Endothelial cell of umbilical vein (primary cell): Measurements from ENCODE around the gene STARD13. TPM values are rescaled to one million over a fixed set of nuclear protein-coding genes. Genes with fewer than 3 reads are reported as not detected.

Experiments used
- BruUV-seq: library from RNA; stranded (reverse); fragments of 400-500 nt; replicated peaks from 2 replicates; lab custom pipeline; 2021; lab: Mats Ljungman, UMichigan
- CTCF ChIA-PET: fragments of 300-600, 350-600 bp; sonication (Branson Sonifier 250); formaldehyde crosslinking; loops from one replicate; lab custom pipeline; 2021; ENCODE audit warnings: antibody characterized with exemption, inconsistent platforms; lab: Charles Lee
- POLR2A ChIA-PET: fragments of 300-600, 350-600 bp; sonication (Branson Sonifier 250); formaldehyde crosslinking; loops from one replicate; lab custom pipeline; 2021; ENCODE audit warnings: antibody characterized with exemption, inconsistent platforms; lab: Charles Lee
- DNase-seq: peaks from one replicate; pipeline ENCODE4 v3.0.0-alpha.2; 2011; ENCODE audit warnings: low read depth, low spot score
- FAIRE-seq: peaks from 2 replicates; lab custom pipeline; 2011; peaks lifted over from hg19 to GRCh38; lab: Jason Lieb, UNC
- H2AFZ ChIP-seq: 2 replicates; pipeline ENCODE4 v1.6.0; 2012; ENCODE audit warnings: low read depth, low read length, control low read depth, inconsistent platforms
- H3K27ac ChIP-seq: 2 replicates; pipeline ENCODE4 v1.5.1; 2011; ENCODE audit warnings: low read depth, mild to moderate bottlenecking, control low read depth, low read length, moderate library complexity; ENCODE audit not compliant: insufficient read depth
- H3K27me3 ChIP-seq, 2 experiments: 2 replicates each; pipeline versions ENCODE4 v1.6.0 to v1.6.1; 2011; ENCODE audit warnings: low read length in 2 of 2, mixed read lengths in 1 of 2; ENCODE audit not compliant: control insufficient read depth in 2 of 2, insufficient read depth in 2 of 2
- H3K36me3 ChIP-seq, 2 experiments: 2 replicates in 1 of 2; 3 replicates in 1 of 2; pipeline ENCODE4 v1.5.1; 2011; ENCODE audit warnings: low read length in 2 of 2, mild to moderate bottlenecking in 1 of 2, moderate library complexity in 1 of 2; ENCODE audit not compliant: control insufficient read depth in 2 of 2, insufficient read depth in 2 of 2; ENCODE audit errors: extremely low read depth in 1 of 2
- H3K4me1 ChIP-seq: 3 replicates; pipeline ENCODE4 v1.5.1; 2011; ENCODE audit warnings: mild to moderate bottlenecking, low read length; ENCODE audit not compliant: control insufficient read depth, insufficient read depth; ENCODE audit errors: extremely low read depth
- H3K4me2 ChIP-seq: 2 replicates; pipeline ENCODE4 v1.6.1; 2011; ENCODE audit warnings: low read length, control low read depth, mixed read lengths; ENCODE audit not compliant: insufficient read depth
- H3K4me3 ChIP-seq, 3 experiments: fragments of 200-600 bp in 1 of 3; sonication (generic), shearing (Covaris generic) in 1 of 3; replicated peaks in 1 of 3; 2 replicates each; pipeline ENCODE4 v1.5.1; 2011 to 2016; ENCODE audit warnings: control low read depth in 3 of 3, low read length in 3 of 3, mild to moderate bottlenecking in 2 of 3, inconsistent platforms in 1 of 3, low read depth in 1 of 3, moderate library complexity in 1 of 3; ENCODE audit not compliant: insufficient read depth in 1 of 3
- H3K79me2 ChIP-seq: 2 replicates; pipeline ENCODE4 v1.6.0; 2012; ENCODE audit warnings: low read length, inconsistent platforms; ENCODE audit not compliant: control insufficient read depth, insufficient read depth
- H3K9ac ChIP-seq: replicated peaks from 2 replicates; pipeline ENCODE3; 2011; ENCODE audit warnings: low read length, control low read depth; ENCODE audit not compliant: insufficient read depth; ENCODE audit errors: extremely low read depth
- H3K9me1 ChIP-seq: replicated peaks from 3 replicates; pipeline ENCODE4 v1.6.0; 2011; ENCODE audit warnings: mild to moderate bottlenecking, low read length; ENCODE audit not compliant: control insufficient read depth, insufficient read depth; ENCODE audit errors: extremely low read depth
- H3K9me3 ChIP-seq: replicated peaks from 2 replicates; pipeline ENCODE4 v1.5.1; 2012; ENCODE audit warnings: low read length, inconsistent platforms; ENCODE audit not compliant: control insufficient read depth, insufficient read depth
- H4K20me1 ChIP-seq: replicated peaks from 2 replicates; pipeline ENCODE3; 2011; ENCODE audit warnings: mild to moderate bottlenecking, low read length; ENCODE audit not compliant: control insufficient read depth, insufficient read depth; ENCODE audit errors: extremely low read depth
- EZH2 ChIP-seq: IDR thresholded peaks from 2 replicates; pipeline ENCODE4 v1.6.1; 2012; ENCODE audit warnings: borderline replicate concordance, low read depth, mild to moderate bottlenecking, moderate library complexity, low read length, inconsistent platforms; ENCODE audit not compliant: severe bottlenecking
- FOS ChIP-seq: IDR thresholded peaks from 2 replicates; pipeline ENCODE4 v1.6.1; 2011; ENCODE audit warnings: mild to moderate bottlenecking, low read length, moderate library complexity, borderline replicate concordance; ENCODE audit not compliant: insufficient read depth
- GATA2 ChIP-seq: IDR thresholded peaks from 2 replicates; pipeline ENCODE4 v1.7.0; 2011; ENCODE audit warnings: low read depth, mild to moderate bottlenecking, moderate library complexity, mixed read lengths, low read length; ENCODE audit not compliant: insufficient read length, insufficient read depth
- JUN ChIP-seq: IDR thresholded peaks from 2 replicates; pipeline ENCODE4 v1.6.1; 2011; ENCODE audit warnings: borderline replicate concordance, low read depth; ENCODE audit not compliant: insufficient read length, insufficient read depth
- MYC ChIP-seq: IDR thresholded peaks from one replicate; pipeline ENCODE4 v1.6.1; 2011; ENCODE audit warnings: mild to moderate bottlenecking, low read depth, low read length
- POLR2A ChIP-seq: IDR thresholded peaks from 2 replicates; pipeline ENCODE4 v1.6.1; 2012; ENCODE audit warnings: low read depth, mild to moderate bottlenecking, control low read depth, low read length
- POLR2AphosphoS5 ChIP-seq: IDR thresholded peaks from 2 replicates; pipeline ENCODE4 v1.6.1; 2012; ENCODE audit warnings: low read depth, mild to moderate bottlenecking, control low read depth, low read length, moderate library complexity; ENCODE audit not compliant: insufficient read depth
- dilution Hi-C: fragments of 300-500 bp; cut with MboI; formaldehyde crosslinking; loops from one replicate; pipeline ENCODE4 v1.15.0; 2019; ENCODE audit warnings: low sequenced_read_pairs; ENCODE audit not compliant: extremely low pct_ligation_motif_present
- intact Hi-C: fragments of 100-400 bp; cut with micrococcal nuclease; formaldehyde crosslinking; loops from one replicate; pipeline ENCODE4 v1.10.0; 2022
- polyA plus RNA-seq, 4 experiments: library from polyadenylated mRNA; depleted of rRNA in 3 of 4; stranded (reverse) in 3 of 4; unstranded in 1 of 4; fragments of >200 nt; gene quantifications; 2 replicates each; pipeline versions ENCODE4 v1.2.1 to v1.2.3, GENCODE V29; 2011 to 2012; ENCODE audit warnings: missing spikeins in 1 of 4
- total RNA-seq: library from RNA; stranded (reverse); gene quantifications from 2 replicates; pipeline ENCODE4 v1.2.3, GENCODE V29; 2021
- TF ChIP-seq, protein P1 (sequence below), 2 donors: IDR thresholded peaks; 1 replicate in 1 of 2; 2 replicates in 1 of 2; pipeline ENCODE4 v1.5.1; 2011; ENCODE audit warnings: low read length in 2 of 2, mild to moderate bottlenecking in 2 of 2, moderate library complexity in 2 of 2, control low read depth in 1 of 2, inconsistent platforms in 1 of 2, low read depth in 1 of 2; ENCODE audit not compliant: insufficient read depth in 1 of 2; ENCODE audit errors: extremely low read depth in 1 of 2
- TF ChIP-seq, protein P2 (sequence below): IDR thresholded peaks from 2 replicates; pipeline ENCODE4 v1.6.1; 2011; ENCODE audit not compliant: insufficient read depth, insufficient read length

The STARD13 gene
- total and polyA plus RNA-seq, 2 donors (not counting 3 experiments of a cell fraction or from before 2014, with no cell fraction given), result 11.0 to 47.7 TPM

DNA sequence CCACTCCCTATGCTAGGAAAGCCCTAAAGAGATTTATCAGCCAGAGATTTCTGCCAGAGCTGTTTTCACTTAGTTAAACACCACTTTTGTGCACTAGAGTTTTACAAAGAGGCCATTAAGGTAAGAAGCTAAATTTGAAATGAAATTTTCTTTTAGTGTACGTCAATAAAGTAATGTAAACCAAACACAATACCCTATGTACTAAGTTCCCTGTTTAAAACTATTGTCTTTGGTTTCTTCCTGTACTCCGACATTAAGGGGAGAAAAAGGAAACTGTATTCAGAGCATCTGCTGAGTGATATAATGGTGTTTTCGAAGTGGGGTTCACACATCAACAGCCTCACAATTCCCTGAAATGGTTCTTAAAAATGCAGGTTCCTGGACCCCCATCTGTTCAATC is 40.7 kb upstream of the STARD13 start:
- H4K20me1 ChIP-seq, result no peaks in the 10 kb centered on the region
- no peaks in the 10 kb centered on the region for H3K36me3 ChIP-seq
- intact Hi-C loops, result no loop called here
- H3K4me1 ChIP-seq, result peaks cover 4% of the 10 kb centered on the region
- no peaks in the 10 kb centered on the region for H3K79me2 ChIP-seq
- ChIA-PET CTCF (interaction anchor here (1.7 kb wide), 1 partner anchor 15 kb away, joined by 5 read pairs; no protein-coding TSS in a partner anchor), POLR2A (no interaction called here)
- H3K9me1 ChIP-seq, result no peaks in the 10 kb centered on the region
- no peaks in the 10 kb centered on the region for H3K27me3 ChIP-seq
- H3K4me3 ChIP-seq, result no peak overlapping the region
- TF ChIP-seq FOS, result no peak
- no peak for TF ChIP-seq EZH2
- no peak overlapping the region for H3K27ac ChIP-seq
- H3K4me2 ChIP-seq, result no peak overlapping the region
- dilution Hi-C loops, result no loop called here
- DNase-seq, result peak; percentile 34
- no peak overlapping the region for H2AFZ ChIP-seq
- no peak overlapping the region for H3K9ac ChIP-seq
- no peak for FAIRE-seq
- BruUV-seq, result no TSS peak
- H3K9me3 ChIP-seq, result no peaks in the 10 kb centered on the region

DNA sequence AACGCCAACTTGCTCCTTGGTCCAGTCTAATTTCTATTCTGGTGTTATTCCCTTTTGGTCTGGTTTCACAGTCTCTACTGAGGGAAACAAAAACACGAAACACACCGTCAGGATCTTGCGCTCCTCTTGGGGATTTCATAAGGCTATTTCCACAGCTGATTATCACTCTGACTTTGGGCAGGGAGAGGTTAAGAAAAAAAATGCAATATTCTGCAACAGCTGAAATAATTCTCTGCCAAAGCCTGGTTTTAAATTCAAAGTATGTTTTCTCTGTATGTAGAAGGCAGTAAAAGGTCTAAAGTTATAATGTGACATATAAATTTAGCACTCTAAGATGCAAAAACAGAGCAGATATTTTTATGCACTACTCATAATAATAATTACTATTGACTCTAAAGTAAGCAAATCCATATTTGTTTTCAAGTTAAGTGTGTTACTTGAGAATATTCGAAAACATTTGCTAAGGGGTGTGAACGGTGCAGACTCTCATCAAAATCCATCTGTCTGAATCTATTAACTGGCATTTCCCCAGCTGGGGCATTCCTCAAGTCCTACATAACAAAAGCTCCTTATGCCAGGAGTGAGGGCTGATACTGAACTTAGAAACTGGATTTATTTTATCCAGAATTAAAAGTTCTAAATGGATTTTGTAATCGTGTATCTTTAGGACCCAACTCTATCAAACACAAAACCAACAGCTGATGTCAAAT is 38.4 kb upstream of the STARD13 start:
- H3K27me3 ChIP-seq, result no peaks in the 10 kb centered on the region
- H3K36me3 ChIP-seq, result no peaks in the 10 kb centered on the region
- no peak overlapping the region for H3K4me2 ChIP-seq
- ChIA-PET CTCF (interaction anchor here (0.6 to 1.0 kb wide), 3 partner anchors 9 to 32 kb away, joined by 3 to 4 read pairs (median 4); no protein-coding TSS in a partner anchor), POLR2A (no interaction called here)
- intact Hi-C loops (no loop called here), dilution Hi-C loops (no loop called here)
- H3K27ac ChIP-seq, result no peak overlapping the region
- H3K4me1 ChIP-seq, result peaks cover 4% of the 10 kb centered on the region
- H3K9me1 ChIP-seq, result no peaks in the 10 kb centered on the region
- no peaks in the 10 kb centered on the region for H4K20me1 ChIP-seq
- H3K4me3 ChIP-seq, result no peak overlapping the region
- DNase-seq (no peak), FAIRE-seq (no peak)
- BruUV-seq, result no TSS peak
- H3K79me2 ChIP-seq, result no peaks in the 10 kb centered on the region
- no peak for TF ChIP-seq POLR2AphosphoS5
- no peak for TF ChIP-seq FOS
- TF ChIP-seq, protein P1, sequence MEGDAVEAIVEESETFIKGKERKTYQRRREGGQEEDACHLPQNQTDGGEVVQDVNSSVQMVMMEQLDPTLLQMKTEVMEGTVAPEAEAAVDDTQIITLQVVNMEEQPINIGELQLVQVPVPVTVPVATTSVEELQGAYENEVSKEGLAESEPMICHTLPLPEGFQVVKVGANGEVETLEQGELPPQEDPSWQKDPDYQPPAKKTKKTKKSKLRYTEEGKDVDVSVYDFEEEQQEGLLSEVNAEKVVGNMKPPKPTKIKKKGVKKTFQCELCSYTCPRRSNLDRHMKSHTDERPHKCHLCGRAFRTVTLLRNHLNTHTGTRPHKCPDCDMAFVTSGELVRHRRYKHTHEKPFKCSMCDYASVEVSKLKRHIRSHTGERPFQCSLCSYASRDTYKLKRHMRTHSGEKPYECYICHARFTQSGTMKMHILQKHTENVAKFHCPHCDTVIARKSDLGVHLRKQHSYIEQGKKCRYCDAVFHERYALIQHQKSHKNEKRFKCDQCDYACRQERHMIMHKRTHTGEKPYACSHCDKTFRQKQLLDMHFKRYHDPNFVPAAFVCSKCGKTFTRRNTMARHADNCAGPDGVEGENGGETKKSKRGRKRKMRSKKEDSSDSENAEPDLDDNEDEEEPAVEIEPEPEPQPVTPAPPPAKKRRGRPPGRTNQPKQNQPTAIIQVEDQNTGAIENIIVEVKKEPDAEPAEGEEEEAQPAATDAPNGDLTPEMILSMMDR (IDR thresholded peaks at IDR 0.05; ENCODE audit: extremely low read depth in 1 of 2, insufficient read depth in 1 of 2, low read depth in 1 of 2, low read length in 2 of 2), result no peak
- TF ChIP-seq JUN, result no peak
- TF ChIP-seq POLR2A, result no peak
- TF ChIP-seq GATA2, result no peak
- TF ChIP-seq, protein P2, sequence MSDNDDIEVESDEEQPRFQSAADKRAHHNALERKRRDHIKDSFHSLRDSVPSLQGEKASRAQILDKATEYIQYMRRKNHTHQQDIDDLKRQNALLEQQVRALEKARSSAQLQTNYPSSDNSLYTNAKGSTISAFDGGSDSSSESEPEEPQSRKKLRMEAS, result no peak
- no peak for TF ChIP-seq EZH2
- no peak for TF ChIP-seq MYC
- H3K9ac ChIP-seq, result no peak overlapping the region
- no peaks in the 10 kb centered on the region for H3K9me3 ChIP-seq
- H2AFZ ChIP-seq, result no peak overlapping the region
